ENCODE results near the gene KRT13. TPM values are rescaled to one million over a fixed set of nuclear protein-coding genes. Genes with fewer than 3 reads are reported as not detected.
"Not testable (repeated sequence)": the region's sequence is repeated elsewhere in the genome, so short reads cannot be mapped to it uniquely, and the experiment has no call there.

The KRT13 gene
- total RNA-seq, 1 experiment from 2014 or later = not detected

GRCh38 chr17:41545829-41546410 lies 40.5 kb upstream of the KRT13 start:
- peaks cover 37% of the 10 kb centered on the region for H3K4me1 Mint-ChIP-seq (ENCODE audit: insufficient read depth, unreplicated experiment)
- H3K4me3 Mint-ChIP-seq (ENCODE audit: unreplicated experiment) = no peak overlapping the region
- H3K27ac Mint-ChIP-seq (ENCODE audit: low read depth, unreplicated experiment) = no peak overlapping the region
- BruUV-seq (replicated peaks) = no TSS peak
- DNase-seq (ENCODE audit: unreplicated experiment) = no peak
- POLR2A ChIA-PET = interaction anchor here (0.6 kb wide), 1 partner anchor 69 kb away, joined by 3 read pairs; no protein-coding TSS in a partner anchor
- intact Hi-C loops (cut with micrococcal nuclease) = loop anchor here (5.0 kb wide), 1 partner anchor 744 kb away; no protein-coding TSS in a partner anchor
- H3K27me3 Mint-ChIP-seq (ENCODE audit: insufficient read depth, unreplicated experiment) = no peaks in the 10 kb centered on the region
- TF ChIP-seq CTCF (IDR thresholded peaks at IDR 0.05; ENCODE audit: unreplicated experiment) = no peak
- CTCF ChIA-PET = interaction anchor here (0.6 to 2.0 kb wide), 4 partner anchors 16 to 635 kb away, joined by 3 to 7 read pairs (median 3); no protein-coding TSS in a partner anchor
- H3K9me3 Mint-ChIP-seq (ENCODE audit: unreplicated experiment) = peaks cover 8% of the 10 kb centered on the region
- H3K36me3 Mint-ChIP-seq (ENCODE audit: insufficient read depth, unreplicated experiment) = no peaks in the 10 kb centered on the region

GRCh38 chr17:41544935-41545334 lies 39.5 kb upstream of the KRT13 start:
- intact Hi-C loops (cut with micrococcal nuclease) = loop anchor here (5.0 kb wide), 1 partner anchor 743 kb away; no protein-coding TSS in a partner anchor
- BruUV-seq (replicated peaks) = no TSS peak
- Mint-ChIP-seq H3K9me3 (ENCODE audit: unreplicated experiment) (peaks cover 8% of the 10 kb centered on the region), H3K4me1 (ENCODE audit: insufficient read depth, unreplicated experiment) (peaks cover 42% of the 10 kb centered on the region), H3K27me3 (ENCODE audit: insufficient read depth, unreplicated experiment) (no peaks in the 10 kb centered on the region), H3K36me3 (ENCODE audit: insufficient read depth, unreplicated experiment) (no peaks in the 10 kb centered on the region), H3K27ac (ENCODE audit: low read depth, unreplicated experiment) (no peak overlapping the region), H3K4me3 (ENCODE audit: unreplicated experiment) (no peak overlapping the region)
- ChIA-PET CTCF (interaction anchor here (0.5 to 2.0 kb wide), 8 partner anchors 49 to 1594 kb away, joined by 3 to 11 read pairs (median 3); no protein-coding TSS in a partner anchor), POLR2A (interaction anchor here (0.6 to 1.6 kb wide), 4 partner anchors 24 to 732 kb away, joined by 3 to 6 read pairs (median 4); no protein-coding TSS in a partner anchor)
- DNase-seq (ENCODE audit: unreplicated experiment) = no peak
- TF ChIP-seq CTCF (IDR thresholded peaks at IDR 0.05; ENCODE audit: unreplicated experiment) = no peak

- no peak for DNase-seq (ENCODE audit: unreplicated experiment)
- no peak for TF ChIP-seq CTCF (IDR thresholded peaks at IDR 0.05; ENCODE audit: unreplicated experiment)
- H3K27me3 Mint-ChIP-seq (ENCODE audit: insufficient read depth, unreplicated experiment) = no peaks in the 10 kb centered on the region
- peaks cover 8% of the 10 kb centered on the region for H3K9me3 Mint-ChIP-seq (ENCODE audit: unreplicated experiment)
- intact Hi-C loops (cut with micrococcal nuclease) = no loop called here
- peaks cover 42% of the 10 kb centered on the region for H3K4me1 Mint-ChIP-seq (ENCODE audit: insufficient read depth, unreplicated experiment)
- BruUV-seq (replicated peaks) = no TSS peak
- ChIA-PET POLR2A (interaction anchor here (0.6 to 1.9 kb wide), 7 partner anchors 10 to 731 kb away, joined by 3 to 6 read pairs (median 3); no protein-coding TSS in a partner anchor), CTCF (interaction anchor here (0.6 to 2.0 kb wide), 8 partner anchors 48 to 1593 kb away, joined by 3 to 11 read pairs (median 3); no protein-coding TSS in a partner anchor)
- no peak overlapping the region for H3K4me3 Mint-ChIP-seq (ENCODE audit: unreplicated experiment)
- no peaks in the 10 kb centered on the region for H3K36me3 Mint-ChIP-seq (ENCODE audit: insufficient read depth, unreplicated experiment)
- H3K27ac Mint-ChIP-seq (ENCODE audit: low read depth, unreplicated experiment) = no peak overlapping the region
Measured at GRCh38 chr17:41544491-41544892, 39.1 kb upstream of the KRT13 start.

- H3K9me3 Mint-ChIP-seq (ENCODE audit: unreplicated experiment); H3K27me3 Mint-ChIP-seq (ENCODE audit: insufficient read depth, unreplicated experiment); H3K36me3 Mint-ChIP-seq (ENCODE audit: insufficient read depth, unreplicated experiment); BruUV-seq (replicated peaks); DNase-seq (ENCODE audit: unreplicated experiment); H3K4me3 Mint-ChIP-seq (ENCODE audit: unreplicated experiment); H3K27ac Mint-ChIP-seq (ENCODE audit: low read depth, unreplicated experiment); intact Hi-C loops (cut with micrococcal nuclease): not testable (repeated sequence)
- ChIA-PET POLR2A (interaction anchor here (0.6 to 1.9 kb wide), 5 partner anchors 45 to 632 kb away, joined by 3 to 4 read pairs (median 3); no protein-coding TSS in a partner anchor), CTCF (interaction anchor here (0.6 to 2.8 kb wide), 3 partner anchors 120 to 630 kb away, joined by 3 to 8 read pairs (median 4); no protein-coding TSS in a partner anchor)
- H3K4me1 Mint-ChIP-seq (ENCODE audit: insufficient read depth, unreplicated experiment) = peaks cover 42% of the 10 kb centered on the region
Measured at GRCh38 chr17:41542786-41543185, 37.4 kb upstream of the KRT13 start.
